A673 (cell line): Measurements from ENCODE around the gene THADA.

Experiments
- CTCF ChIP-seq: fragments of 300-800, 200-600 bp; sonication (generic); conservative IDR thresholded peaks from 2 replicates; pipeline ENCODE4 v1.5.1; 2017; ENCODE audit warnings: low read depth, mild to moderate bottlenecking, antibody characterized with exemption, low read length, moderate library complexity, mixed read lengths
- EZH2 ChIP-seq: fragments of 200-600 bp; sonication (generic); IDR thresholded peaks from 2 replicates; pipeline ENCODE4 v1.6.1; 2017; ENCODE audit warnings: borderline replicate concordance, low read depth, mild to moderate bottlenecking, mixed read lengths, antibody characterized with exemption, low read length; ENCODE audit not compliant: poor library complexity, severe bottlenecking

GRCh38 chr2:43585708-43586107, 10.1 kb downstream of the THADA start:
- no peak for TF ChIP-seq CTCF
- TF ChIP-seq EZH2, result no peak
